Suprapubic skin (tissue), 4 donors: ENCODE data around the gene GCLC.

Experiments
- EP300 ChIP-seq: sonication (generic); formaldehyde crosslinking; IDR thresholded peaks from one replicate; pipeline ENCODE4 v1.6.1; 2017; ENCODE audit warnings: antibody characterized with exemption
- POLR2A ChIP-seq, 2 donors: fragments of 450-650 bp; IDR thresholded peaks; one replicate each; pipeline ENCODE4 v1.6.1; 2017; ENCODE audit warnings: antibody characterized with exemption in 2 of 2, mild to moderate bottlenecking in 2 of 2, moderate library complexity in 2 of 2
- POLR2AphosphoS5 ChIP-seq, 3 donors: sonication (generic); formaldehyde crosslinking; IDR thresholded peaks; one replicate each; pipeline ENCODE4 v1.6.1; 2017; ENCODE audit warnings: antibody characterized with exemption in 3 of 3
- TF ChIP-seq, protein P1 (sequence below), 2 donors: fragments of 200-600 bp in 1 of 2; fragments of 450-650 bp in 1 of 2; sonication (generic) in 1 of 2; IDR thresholded peaks; one replicate each; pipeline ENCODE4 v1.5.1; 2016 to 2019; ENCODE audit warnings: antibody characterized with exemption in 2 of 2, mild to moderate bottlenecking in 1 of 2, moderate library complexity in 1 of 2

DNA sequence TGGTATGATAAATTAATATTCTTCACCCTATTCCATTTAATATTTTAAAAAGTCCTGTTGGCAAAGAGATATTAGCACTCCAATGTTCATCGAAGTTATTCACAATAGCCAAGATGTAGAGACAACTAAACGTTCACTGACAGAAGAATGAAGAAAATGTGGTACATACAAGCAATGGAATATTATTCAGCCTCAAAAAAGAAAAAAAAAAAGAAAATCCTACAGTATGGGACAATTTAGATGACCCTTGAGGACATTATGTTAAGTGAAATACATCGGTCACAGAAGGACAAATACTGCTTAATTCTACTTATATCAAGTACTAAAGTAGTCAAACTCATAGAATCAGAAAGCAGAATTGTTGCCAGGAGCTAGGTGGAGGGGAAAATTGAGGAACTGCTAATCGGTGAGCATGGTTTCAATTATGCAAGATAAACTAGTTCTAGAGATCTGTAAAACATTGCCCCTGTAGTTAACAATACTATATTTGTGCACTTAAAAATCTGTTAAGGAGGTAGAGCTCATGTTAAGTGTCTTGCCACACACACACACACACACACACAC lies 4.7 kb downstream of the GCLC start:
- no peak for TF ChIP-seq POLR2A (IDR thresholded peaks at IDR 0.05)
- no peak for TF ChIP-seq POLR2AphosphoS5 (IDR thresholded peaks at IDR 0.05)
- TF ChIP-seq, protein P1, sequence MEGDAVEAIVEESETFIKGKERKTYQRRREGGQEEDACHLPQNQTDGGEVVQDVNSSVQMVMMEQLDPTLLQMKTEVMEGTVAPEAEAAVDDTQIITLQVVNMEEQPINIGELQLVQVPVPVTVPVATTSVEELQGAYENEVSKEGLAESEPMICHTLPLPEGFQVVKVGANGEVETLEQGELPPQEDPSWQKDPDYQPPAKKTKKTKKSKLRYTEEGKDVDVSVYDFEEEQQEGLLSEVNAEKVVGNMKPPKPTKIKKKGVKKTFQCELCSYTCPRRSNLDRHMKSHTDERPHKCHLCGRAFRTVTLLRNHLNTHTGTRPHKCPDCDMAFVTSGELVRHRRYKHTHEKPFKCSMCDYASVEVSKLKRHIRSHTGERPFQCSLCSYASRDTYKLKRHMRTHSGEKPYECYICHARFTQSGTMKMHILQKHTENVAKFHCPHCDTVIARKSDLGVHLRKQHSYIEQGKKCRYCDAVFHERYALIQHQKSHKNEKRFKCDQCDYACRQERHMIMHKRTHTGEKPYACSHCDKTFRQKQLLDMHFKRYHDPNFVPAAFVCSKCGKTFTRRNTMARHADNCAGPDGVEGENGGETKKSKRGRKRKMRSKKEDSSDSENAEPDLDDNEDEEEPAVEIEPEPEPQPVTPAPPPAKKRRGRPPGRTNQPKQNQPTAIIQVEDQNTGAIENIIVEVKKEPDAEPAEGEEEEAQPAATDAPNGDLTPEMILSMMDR (IDR thresholded peaks at IDR 0.05) = no peak
- TF ChIP-seq EP300 = no peak
